ENCODE data around the gene ZC3H12A. TPM values are rescaled to one million over a fixed set of nuclear protein-coding genes. Genes with fewer than 3 reads are reported as not detected.

ZC3H12A gene
- total RNA-seq, 2 donors from 2014 or later, result 12.2 to 31.6 TPM

- WGBS, 2 donors, result 85 to 91% methylated on average over 5 of the region's 5 CpGs
- ATAC-seq, result no peak
- Histone ChIP-seq H3K27me3 (no peaks in the 10 kb centered on the region), H3K27ac (no peak overlapping the region), H3K4me3 (no peak overlapping the region), H3K4me1 (peaks cover 44% of the 10 kb centered on the region), H3K36me3 (replicated peaks in 1 of 2; ENCODE audit: insufficient read depth in 1 of 2, low read depth in 2 of 2) (no peaks in the 10 kb centered on the region), H3K9me3 (no peaks in the 10 kb centered on the region)
- no peak for DNase-seq
- TF ChIP-seq CTCF (IDR thresholded peaks at IDR 0.05) (no peak), POLR2A (IDR thresholded peaks at IDR 0.05) (no peak)
- intact Hi-C loops (cut with DNase I), result no loop called here
Observed at GRCh38 chr1:37468037-37468436, 6.3 kb upstream of the ZC3H12A start.

- Histone ChIP-seq H3K27ac (no peak overlapping the region), H3K9me3 (no peaks in the 10 kb centered on the region), H3K27me3 (no peaks in the 10 kb centered on the region), H3K4me1 (peaks cover 53% of the 10 kb centered on the region), H3K36me3 (replicated peaks in 1 of 2; ENCODE audit: insufficient read depth in 1 of 2, low read depth in 2 of 2) (no peaks in the 10 kb centered on the region), H3K4me3 (no peak overlapping the region)
- 83 to 92% methylated on average over 3 of the region's 3 CpGs for WGBS, 2 donors
- TF ChIP-seq POLR2A (IDR thresholded peaks at IDR 0.05), result no peak
- ATAC-seq, result no peak
- intact Hi-C loops (cut with DNase I), result no loop called here
- no peak for DNase-seq
Observed at GRCh38 chr1:37469386-37469785, 5.0 kb upstream of the ZC3H12A start.

GRCh38 chr1:37471345-37472231 is 2.8 kb upstream of the ZC3H12A start:
- TF ChIP-seq CTCF (IDR thresholded peaks at IDR 0.05), result no peak
- peak; percentile 43 to 77 (median 49) for TF ChIP-seq POLR2A (IDR thresholded peaks at IDR 0.05)
- DNase-seq (peak; percentile 82 to 93 (median 85)), ATAC-seq (peak; percentile 68)
- no peaks in the 10 kb centered on the region for H3K9me3 ChIP-seq
- peak overlapping the region; percentile 83 to 96 (median 92) for H3K27ac ChIP-seq
- no peaks in the 10 kb centered on the region for H3K27me3 ChIP-seq
- peaks cover 50% of the 10 kb centered on the region for H3K4me1 ChIP-seq
- H3K4me3 ChIP-seq, result no peak overlapping the region
- no peaks in the 10 kb centered on the region for H3K36me3 ChIP-seq (replicated peaks in 1 of 2; ENCODE audit: insufficient read depth in 1 of 2, low read depth in 2 of 2)
- WGBS, 2 donors, result 14 to 34% methylated on average over 12 to 13 of the region's 13 CpGs
- intact Hi-C loops (cut with DNase I), result no loop called here

GRCh38 chr1:37472281-37472680 is 2.1 kb upstream of the ZC3H12A start:
- intact Hi-C loops (cut with DNase I), result no loop called here
- Histone ChIP-seq H3K4me1 (peaks cover 57% of the 10 kb centered on the region), H3K9me3 (no peaks in the 10 kb centered on the region), H3K27ac (peak overlapping the region; percentile 83 to 96 (median 92)), H3K36me3 (replicated peaks in 1 of 2; ENCODE audit: insufficient read depth in 1 of 2, low read depth in 2 of 2) (no peaks in the 10 kb centered on the region), H3K27me3 (no peaks in the 10 kb centered on the region), H3K4me3 (no peak overlapping the region)
- ATAC-seq (no peak), DNase-seq (no peak)
- WGBS, 2 donors, result 84 to 87% methylated on average over 6 to 7 of the region's 7 CpGs
- TF ChIP-seq POLR2A (IDR thresholded peaks at IDR 0.05), result no peak
- TF ChIP-seq CTCF (IDR thresholded peaks at IDR 0.05), result no peak

GRCh38 chr1:37472994-37473393 is 1.4 kb upstream of the ZC3H12A start:
- no peak for TF ChIP-seq CTCF (IDR thresholded peaks at IDR 0.05)
- no peak for TF ChIP-seq POLR2A (IDR thresholded peaks at IDR 0.05)
- no peaks in the 10 kb centered on the region for H3K9me3 ChIP-seq
- intact Hi-C loops (cut with DNase I), result no loop called here
- H3K27me3 ChIP-seq, result no peaks in the 10 kb centered on the region
- ATAC-seq, result no peak
- WGBS, 2 donors, result 68 to 72% methylated on average over 1 of the region's 1 CpG
- H3K4me3 ChIP-seq, result no peak overlapping the region
- no peak for DNase-seq
- H3K36me3 ChIP-seq (replicated peaks in 1 of 2; ENCODE audit: insufficient read depth in 1 of 2, low read depth in 2 of 2), result no peaks in the 10 kb centered on the region
- H3K4me1 ChIP-seq, result peaks cover 64% of the 10 kb centered on the region
- H3K27ac ChIP-seq, result peak overlapping the region in 3 of 4 donors; percentile 95 to 97 (median 96)
